Muscle of back (tissue), 11 donors: ENCODE measurements around the gene METAP1D. TPM values are rescaled to one million over a fixed set of nuclear protein-coding genes. Genes with fewer than 3 reads are reported as not detected.
"Not testable (repeated sequence)": the region's sequence is repeated elsewhere in the genome, so short reads cannot be mapped to it uniquely, and the experiment has no call there.

Experiments
- DNase-seq, 3 donors: peaks; one replicate each; pipeline versions ENCODE4 v3.0.0 to v3.0.0-alpha.2; 2013
- polyA plus RNA-seq, 10 donors: library from polyadenylated mRNA; unstranded; fragments of 120-200 nt; gene quantifications; one replicate each; pipeline ENCODE4 v1.2.1, GENCODE V29; 2013; ENCODE audit not compliant: insufficient read length in 10 of 10

The METAP1D gene
- polyA plus RNA-seq, 10 donors: 7.3 to 20.2 (median 10.4) TPM

DNA sequence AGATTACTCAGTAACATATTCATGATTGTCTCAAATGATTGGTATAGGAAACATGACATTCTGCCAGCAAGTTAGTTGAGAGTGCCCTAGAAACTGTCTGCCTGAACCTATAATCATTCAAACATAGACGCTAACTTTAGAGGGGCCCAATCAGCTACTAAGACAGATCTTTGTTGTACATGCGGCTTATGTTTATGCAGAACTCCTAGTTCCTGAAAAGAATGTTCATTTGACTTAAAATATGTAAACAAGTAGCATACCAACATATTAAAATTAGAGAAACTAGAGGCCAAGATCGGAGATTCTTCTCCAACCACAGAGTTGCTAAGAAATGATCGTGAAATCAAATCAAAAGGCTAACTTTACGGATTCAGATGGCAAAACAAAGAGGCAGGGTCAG is 4.2 kb upstream of the METAP1D start:
- DNase-seq: no peak

GRCh38 chr2:171996021-171996420 is 3.7 kb upstream of the METAP1D start:
- DNase-seq: no peak

DNA sequence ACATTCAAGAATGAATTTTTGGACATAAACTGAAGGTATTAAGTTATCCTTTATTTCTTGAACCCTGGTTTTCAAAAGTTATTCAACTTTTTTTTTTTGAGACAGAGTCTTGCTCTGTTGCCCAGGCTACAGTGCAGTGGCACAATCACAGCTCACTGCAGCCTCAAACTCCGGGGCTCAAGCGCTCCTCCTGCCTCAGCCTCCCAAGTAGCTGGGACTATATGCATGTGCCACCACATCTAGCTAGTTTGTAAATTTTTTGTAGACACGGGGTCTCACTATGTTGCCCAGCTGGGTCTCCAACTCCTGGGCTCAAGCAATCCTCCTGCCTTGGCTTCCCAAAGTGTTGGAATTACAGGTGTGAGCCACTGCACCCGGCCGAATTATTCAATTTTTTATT is 2.7 kb upstream of the METAP1D start:
- not testable (repeated sequence) for DNase-seq

- DNase-seq: no peak
Observed at GRCh38 chr2:171999161-171999560, 592 bp upstream of the METAP1D start.

GRCh38 chr2:172000696-172001361 is 1.1 kb downstream of the METAP1D start:
- no peak for DNase-seq

GRCh38 chr2:172007372-172007771 is 7.6 kb downstream of the METAP1D start:
- no peak for DNase-seq

GRCh38 chr2:172009823-172010222 is 10.1 kb downstream of the METAP1D start:
- no peak for DNase-seq

GRCh38 chr2:172011812-172012575 is 12.2 kb downstream of the METAP1D start:
- DNase-seq: no peak

- DNase-seq: no peak
Observed at GRCh38 chr2:172012677-172013391, 13.1 kb downstream of the METAP1D start.

DNA sequence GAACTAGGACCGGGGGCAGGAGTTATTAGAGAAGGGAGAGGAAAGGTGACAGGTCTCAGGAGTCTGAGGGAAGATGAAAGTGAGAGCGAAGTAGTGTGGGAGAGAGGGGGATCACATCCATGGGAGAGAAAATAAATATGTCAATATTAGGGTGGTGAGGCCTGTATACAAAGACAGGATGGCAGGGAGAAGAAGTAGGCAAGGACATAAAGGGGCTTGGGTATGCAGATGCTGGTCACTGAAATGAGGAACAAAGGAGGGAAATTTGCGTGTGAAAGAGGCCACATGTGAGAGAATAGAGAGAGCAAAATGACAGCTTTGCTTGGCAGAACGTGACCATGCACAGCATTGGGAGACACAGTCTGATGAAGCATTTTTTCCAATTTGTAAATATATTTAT is 13.6 kb downstream of the METAP1D start:
- no peak for DNase-seq

- no peak for DNase-seq
Observed at GRCh38 chr2:172021074-172021931, 21.6 kb downstream of the METAP1D start.

DNA sequence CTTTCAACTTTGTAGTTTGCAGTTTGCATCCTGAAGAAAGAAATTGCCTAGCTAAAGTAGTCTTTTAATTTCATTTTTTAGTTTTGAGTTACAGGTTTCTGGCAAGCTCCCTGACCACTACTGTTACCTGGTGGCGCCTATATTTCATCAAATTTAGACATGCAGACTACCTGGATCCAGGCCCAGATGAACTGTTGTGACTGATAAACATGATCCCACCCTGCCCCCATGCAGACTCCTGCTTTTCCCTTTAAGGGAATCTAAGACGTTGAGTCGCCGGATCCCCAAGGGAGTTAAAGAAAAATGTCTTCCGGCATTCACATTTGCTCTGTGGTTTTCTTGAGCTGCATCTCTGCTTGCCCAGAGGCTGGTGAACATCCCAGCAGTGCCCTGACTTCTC is 22.2 kb downstream of the METAP1D start:
- DNase-seq: peak in 2 of 3 donors; percentile 42 to 68

DNA sequence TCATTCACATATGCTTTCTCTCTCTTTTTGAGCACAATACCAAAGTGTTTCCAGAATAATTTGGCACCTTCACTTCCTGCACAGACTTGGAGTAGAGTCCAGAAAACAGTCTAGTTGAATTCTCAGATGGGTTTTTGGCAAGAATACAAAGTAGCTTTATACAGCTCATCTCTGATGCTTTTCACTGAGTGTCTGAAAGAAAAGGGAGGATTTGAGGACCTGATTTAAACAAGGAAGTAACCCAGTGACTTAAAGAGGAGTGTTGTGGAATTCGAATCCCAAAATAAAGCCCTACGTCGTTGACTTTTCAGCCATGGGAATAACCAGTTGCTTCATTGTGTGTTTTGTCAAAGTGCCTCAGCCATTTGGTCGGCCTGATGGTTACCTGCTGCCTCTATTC is 31.8 kb downstream of the METAP1D start:
- peak in 2 of 3 donors; percentile 44 to 48 for DNase-seq

GRCh38 chr2:172038121-172038520 is 38.4 kb downstream of the METAP1D start:
- no peak for DNase-seq

GRCh38 chr2:172038604-172039003 is 38.9 kb downstream of the METAP1D start:
- peak in 1 of 3 donors; percentile 8 for DNase-seq

DNA sequence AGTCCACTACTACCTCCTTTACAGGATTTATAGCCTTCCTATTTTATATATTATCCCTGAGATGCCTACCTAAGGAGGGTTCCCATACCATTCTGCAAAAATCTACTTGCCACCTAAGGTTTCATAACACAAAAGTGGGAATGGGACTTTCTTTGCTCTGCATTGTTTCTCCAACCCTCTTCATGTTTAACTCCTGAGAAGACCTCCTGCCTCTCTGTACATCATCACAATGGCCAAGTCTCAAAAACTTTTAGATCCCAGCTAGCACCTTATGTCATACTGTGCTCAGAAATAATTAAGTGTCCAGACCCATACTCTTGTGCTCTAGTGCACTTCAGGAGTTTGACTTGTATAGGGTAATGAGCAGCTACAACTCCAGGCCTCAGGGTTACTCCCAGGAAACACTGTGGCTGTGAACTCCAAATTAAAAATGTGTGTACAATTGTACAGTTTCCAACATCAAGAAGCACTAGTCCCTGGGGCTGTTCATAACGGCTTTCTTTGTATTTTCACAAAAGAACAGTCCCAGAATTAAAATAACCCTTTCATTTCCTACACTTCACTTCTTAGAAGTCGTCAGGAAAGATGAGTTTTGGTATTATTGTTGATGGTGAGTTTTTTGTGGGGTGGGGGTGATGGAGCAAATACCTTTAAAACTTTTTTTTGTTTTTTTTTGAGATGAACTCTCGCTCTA is 39.4 kb downstream of the METAP1D start:
- DNase-seq: no peak

DNA sequence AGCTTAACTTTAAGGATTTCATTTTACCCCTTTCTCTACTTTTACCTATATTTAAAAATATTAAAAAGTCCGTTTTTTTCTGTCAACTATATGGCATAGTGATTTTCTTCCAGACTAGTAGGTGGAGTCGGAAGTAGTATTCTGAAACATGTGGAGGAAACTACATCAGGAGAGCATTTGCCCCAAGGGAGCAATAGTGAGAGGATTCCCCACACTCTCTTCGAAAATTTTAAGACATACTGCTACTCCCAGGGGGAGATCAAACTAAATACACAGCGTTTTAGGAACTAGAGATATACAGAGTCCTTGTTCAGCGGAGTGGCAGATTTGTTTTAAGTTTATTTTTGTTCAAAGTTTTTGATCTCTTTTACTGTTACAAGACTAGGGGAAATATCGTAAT is 40.6 kb downstream of the METAP1D start:
- DNase-seq: no peak

DNA sequence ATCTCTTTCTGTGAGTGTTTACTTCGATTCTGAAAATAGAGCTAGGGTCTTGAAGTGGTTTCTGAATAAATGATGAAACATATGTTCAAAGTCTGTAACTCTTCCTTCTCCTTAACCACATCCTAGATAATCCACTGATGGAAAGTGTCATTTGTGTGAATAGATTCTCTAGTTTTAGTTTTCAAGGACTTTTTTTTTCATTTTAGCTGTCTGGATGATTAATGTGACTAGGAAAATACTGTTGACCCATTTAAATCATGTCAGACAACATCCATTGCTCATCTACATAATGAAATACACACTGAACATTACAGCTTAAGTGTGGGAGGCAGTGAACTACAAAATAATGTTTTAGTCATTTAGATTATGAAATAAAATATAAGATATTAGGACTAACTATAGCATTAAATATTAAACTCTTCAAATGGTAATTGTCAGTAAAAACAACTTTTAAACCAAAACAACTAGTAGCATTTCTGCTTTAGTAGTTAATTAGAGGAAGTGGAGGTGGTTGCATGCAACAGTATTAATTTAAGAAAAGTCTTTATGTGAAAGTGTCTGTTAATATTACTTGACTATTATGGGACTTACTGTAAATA is 46.4 kb downstream of the METAP1D start:
- DNase-seq: peak in 1 of 3 donors; percentile 2

- no peak for DNase-seq
Observed at GRCh38 chr2:172046866-172047565, 47.3 kb downstream of the METAP1D start.
